Measurements from ENCODE around the gene COA5.
A peak's percentile ranks its signal among the peaks of the same experiment; 100 is the strongest.
"Not testable (repeated sequence)": the region's sequence is repeated elsewhere in the genome, so short reads cannot be mapped to it uniquely, and the experiment has no call there.

COA5 gene

DNA sequence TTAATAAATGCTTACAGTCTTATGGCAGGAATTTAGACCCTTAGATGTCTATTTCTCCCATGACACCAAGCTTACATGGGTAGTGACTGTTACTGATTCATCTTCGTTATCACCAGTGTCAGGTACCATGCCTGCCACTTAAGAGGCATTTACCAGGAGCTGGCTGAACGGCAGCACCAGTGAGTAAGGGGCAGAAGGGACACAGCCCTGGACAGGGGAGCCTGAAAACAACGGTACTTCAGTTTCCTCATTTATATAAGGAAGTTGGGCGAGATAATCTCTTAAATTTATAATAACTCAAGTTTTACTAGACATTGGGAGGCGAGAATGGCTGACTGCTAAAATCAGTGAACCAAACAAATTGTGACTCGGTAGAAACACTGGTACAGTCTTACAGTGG lies 1.2 kb downstream of the COA5 start:
- DNase-seq (ENCODE audit: low spot score): no peak

DNA sequence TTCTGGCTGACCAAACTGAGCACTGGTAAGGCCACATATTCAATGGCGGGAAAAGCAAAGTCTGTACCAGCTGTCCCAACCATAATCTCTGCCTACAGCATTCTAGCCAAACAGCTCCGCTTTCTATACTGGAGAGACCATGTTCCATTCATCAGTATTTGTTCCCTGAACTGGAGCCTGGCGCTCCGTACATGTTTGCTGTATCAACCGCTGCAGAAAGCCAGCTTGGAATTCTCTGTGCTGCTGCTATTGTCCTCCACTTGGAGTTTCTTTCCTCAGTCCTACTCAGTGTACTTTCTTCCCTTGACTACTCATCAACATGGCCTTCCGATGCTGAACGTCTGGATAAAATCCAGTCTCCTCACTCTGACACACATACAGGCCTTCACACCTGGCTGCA lies 1.9 kb downstream of the COA5 start:
- FAIRE-seq: no peak
- DNase-seq (ENCODE audit: low spot score): no peak

More for the DNA sequence above, 1.2 kb downstream of the COA5 start:
- no peak for FAIRE-seq

DNA sequence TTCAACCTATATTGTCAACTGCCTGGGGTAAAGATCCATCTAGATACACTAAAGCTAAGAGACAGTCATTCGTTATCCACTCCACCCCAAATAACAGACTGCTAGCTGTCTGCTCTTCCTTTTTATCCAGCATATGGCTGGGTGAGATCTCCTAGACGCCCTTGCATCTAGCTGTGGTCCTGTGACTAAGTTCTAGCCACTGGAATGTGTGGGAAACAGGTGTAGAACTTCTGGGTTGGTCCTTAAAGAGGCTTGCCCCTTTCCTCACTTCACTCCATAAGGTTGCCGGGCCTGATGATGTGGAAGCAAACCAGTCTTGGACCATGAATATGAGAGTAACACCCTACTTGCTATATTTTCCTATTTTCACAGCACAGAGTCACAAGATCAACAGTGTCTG lies 3.2 kb downstream of the COA5 start:
- FAIRE-seq: no peak

DNA sequence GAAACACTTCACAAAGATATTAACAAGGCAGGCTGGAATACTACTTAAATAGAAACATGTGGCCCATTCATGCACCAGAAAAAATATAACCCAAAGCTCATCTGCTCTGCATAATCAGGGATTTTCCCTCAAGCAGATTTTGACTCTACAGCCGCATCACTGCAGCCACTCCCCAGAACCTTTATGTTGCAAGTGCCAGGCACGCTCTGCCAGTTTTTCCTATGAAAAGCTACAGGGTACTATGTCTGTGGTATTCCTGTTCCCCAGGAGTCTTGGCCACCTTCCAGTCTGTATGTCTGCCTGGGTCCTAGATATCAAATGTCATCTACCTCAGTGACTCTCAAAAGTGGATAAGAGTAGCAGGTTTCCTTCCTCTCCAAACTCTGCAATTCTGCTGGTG lies 3.8 kb downstream of the COA5 start:
- FAIRE-seq: no peak
- no peak for DNase-seq (ENCODE audit: low spot score)

More for the DNA sequence above, 3.2 kb downstream of the COA5 start:
- DNase-seq (ENCODE audit: low spot score): no peak

DNA sequence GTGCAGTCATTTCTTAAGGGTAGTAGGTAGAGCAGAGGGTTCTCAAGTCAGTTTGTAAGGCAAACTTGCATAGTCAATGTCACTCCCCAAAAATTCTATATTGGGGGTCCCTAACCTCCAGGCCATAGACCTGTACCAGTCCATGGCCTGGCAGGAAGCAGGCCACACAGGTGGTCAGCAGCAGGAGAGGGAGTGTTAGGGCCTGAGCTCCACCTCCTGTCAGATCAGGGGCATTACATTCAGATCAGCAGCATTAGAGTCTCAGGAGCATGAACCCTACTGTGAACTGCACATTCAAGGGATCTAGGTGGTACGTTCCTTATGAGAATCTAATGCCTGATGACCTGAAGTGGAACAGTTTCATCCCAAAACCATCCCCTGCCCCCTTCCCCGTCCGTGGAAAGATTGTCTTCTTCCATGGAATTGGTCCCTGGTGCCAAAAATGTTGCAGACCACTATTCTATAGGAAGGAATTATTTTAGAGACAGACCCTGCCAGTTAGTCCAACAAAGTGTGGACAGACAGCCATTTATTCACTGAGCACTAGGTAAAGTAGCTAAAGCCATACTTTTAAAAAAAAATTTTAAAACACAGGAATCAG lies 6.7 kb downstream of the COA5 start:
- DNase-seq (ENCODE audit: low spot score): peak; percentile 50
- FAIRE-seq: peak; percentile 5

DNA sequence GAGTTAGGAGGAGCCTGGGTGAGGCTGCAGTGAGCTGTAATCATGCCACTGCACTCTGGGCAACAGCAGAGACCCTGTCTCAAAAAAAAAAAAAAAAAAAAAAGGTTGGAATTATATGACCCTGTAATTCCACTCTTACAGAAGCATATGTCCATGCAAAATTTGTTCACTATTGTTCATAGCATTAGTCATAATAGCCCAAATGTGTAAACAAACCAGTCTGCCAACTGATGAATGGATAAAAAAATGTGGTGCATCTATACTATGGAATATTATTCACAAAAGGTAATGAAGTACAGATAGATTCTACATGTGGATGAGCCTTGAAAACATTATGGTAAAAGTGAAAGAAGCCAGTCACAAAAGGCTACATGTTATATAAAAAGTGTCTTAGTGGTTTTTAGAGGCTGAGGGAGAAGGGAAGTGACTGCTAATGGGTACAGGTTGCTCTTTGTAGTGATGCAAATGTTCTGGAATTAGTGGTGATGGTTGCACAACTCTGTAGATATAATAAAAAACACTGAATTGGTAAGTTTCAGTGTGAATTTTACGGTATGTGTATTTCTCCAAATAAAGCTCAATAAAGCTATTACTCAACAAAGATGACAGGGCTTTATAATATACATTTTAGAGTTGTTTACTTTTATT lies 9.4 kb downstream of the COA5 start:
- FAIRE-seq: no peak

DNA sequence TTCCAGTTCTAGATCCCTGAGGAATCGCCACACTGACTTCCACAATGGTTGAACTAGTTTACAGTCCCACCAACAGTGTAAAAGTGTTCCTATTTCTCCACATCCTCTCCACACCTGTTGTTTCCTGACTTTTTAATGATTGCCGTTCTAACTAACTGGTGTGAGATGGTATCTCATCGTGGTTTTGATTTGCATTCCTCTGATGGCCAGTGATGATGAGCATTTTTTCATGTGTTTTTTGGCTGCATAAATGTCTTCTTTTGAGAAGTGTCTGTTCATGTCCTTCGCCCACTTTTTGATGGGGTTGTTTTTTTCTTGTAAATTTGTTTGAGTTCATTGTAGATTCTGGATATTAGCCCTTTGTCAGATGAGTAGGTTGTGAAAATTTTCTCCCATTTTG lies 13.6 kb downstream of the COA5 start:
- not testable (repeated sequence) for FAIRE-seq; DNase-seq (ENCODE audit: low spot score)

More for the DNA sequence above, 9.4 kb downstream of the COA5 start:
- DNase-seq (ENCODE audit: low spot score): no peak

DNA sequence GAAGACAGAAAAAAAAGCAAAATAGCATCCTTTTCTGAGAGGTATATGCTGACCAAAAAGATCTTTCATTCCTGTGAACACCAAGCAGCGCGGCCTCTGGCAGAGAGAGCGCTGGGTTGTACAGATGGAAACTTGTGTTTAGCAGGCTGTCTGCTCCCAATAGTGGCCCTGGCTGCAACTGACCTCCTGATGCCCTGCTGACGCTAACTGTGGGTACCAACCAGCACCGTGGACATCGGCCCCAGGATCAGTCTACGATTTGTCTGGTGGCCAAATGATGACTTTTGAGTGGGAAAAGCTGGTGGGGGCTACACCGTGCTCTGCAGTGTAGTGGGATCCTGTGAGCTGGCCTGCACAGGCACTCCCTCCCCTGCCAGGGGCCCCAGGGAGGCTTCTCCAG lies 15.7 kb downstream of the COA5 start:
- FAIRE-seq: no peak
- no peak for DNase-seq (ENCODE audit: low spot score)

DNA sequence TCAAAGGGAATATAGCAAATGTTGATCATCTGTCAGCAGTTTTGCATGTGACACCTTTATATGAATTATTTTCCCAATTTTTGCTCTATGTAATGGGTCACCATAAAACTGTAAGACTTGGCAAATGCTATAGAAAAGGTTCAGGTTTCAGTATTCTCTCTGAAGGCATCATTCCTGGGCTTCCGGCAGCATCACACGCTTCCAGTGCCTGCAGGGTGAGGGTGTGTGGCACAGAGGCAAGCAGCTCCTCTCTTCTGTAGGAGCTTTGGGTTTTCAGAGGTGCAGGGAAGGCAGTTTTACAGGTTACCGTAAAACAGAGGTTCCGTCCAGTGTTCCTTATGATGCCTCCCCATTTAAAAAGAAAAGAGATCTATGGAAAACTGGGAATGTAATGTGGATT lies 18.8 kb downstream of the COA5 start:
- no peak for FAIRE-seq

DNA sequence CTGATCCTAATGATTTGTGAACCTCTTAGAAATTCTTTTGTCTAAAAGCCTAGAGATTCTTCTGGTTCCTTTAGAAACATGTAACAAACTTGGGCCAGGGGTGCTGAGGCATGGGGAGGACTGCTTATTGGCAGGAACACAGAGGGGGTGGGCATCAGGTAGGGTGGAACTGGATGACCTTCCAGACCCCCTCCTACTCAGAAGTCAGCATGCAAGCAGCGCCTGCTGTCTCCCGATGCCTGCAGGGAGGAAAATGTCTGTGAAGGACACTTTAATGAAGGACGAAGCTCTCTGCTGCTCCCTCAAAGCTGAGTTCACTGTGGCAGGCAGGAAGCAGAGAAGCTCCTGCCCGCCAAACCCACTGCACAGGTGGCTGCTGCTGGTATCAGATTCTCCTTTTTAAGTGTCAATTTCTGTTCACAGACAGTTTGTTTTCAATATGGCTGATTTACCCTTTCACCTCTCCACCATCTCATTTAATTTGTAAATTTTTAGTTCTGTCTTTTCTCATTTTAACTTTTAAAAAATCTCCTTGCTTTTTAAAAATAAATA lies 19.4 kb downstream of the COA5 start:
- DNase-seq (ENCODE audit: low spot score): no peak
- FAIRE-seq: no peak

More for the DNA sequence above, 18.8 kb downstream of the COA5 start:
- DNase-seq (ENCODE audit: low spot score): no peak

DNA sequence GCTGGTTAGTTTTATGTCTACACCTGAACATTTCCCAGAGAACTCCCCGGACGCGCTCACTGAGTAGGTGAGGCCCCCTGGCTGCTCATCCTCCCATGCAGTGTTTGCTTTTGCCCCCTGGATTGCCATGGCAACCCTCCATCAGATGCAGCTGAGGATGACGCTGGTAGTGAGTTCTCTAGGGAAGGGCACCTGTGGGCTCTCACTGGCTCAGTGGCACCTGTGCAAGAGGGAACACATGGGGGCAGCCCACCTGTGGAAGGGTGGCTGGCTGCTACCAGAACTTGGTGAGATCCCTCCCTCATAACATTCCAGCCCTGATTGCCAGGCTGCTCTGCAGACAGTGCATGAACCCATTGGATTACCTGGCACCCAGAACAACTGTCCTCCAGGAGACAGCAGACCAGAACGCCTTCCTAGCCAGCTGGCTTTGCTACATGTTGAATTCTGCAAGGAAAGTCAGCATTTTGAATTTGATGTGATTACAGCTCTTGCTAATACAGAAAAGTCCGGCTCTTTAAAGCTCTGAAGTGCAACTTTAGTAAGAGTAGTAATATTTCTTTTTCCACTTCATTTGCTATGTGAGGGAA lies 21.7 kb downstream of the COA5 start:
- DNase-seq (ENCODE audit: low spot score): no peak
- no peak for FAIRE-seq

DNA sequence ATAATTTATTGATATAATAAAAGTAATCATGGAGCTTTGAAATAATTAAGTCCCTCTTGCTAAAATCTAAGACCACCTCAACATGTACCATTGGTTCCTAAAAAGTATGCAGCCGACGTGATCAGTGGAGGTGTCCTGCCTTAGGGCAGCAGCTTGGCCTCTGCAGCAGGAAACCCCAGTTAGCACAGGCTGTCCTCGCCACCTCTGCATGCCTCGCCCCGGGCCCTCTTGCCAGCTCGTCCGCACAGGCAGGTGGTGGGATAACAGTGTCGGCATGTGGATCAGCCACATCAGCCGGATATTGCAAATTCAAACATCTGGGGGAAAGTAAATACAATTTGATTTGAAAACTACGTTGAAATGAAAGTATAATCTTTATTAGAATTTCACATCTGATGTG lies 22.9 kb downstream of the COA5 start:
- DNase-seq (ENCODE audit: low spot score) (no peak), FAIRE-seq (peak; percentile 23)

DNA sequence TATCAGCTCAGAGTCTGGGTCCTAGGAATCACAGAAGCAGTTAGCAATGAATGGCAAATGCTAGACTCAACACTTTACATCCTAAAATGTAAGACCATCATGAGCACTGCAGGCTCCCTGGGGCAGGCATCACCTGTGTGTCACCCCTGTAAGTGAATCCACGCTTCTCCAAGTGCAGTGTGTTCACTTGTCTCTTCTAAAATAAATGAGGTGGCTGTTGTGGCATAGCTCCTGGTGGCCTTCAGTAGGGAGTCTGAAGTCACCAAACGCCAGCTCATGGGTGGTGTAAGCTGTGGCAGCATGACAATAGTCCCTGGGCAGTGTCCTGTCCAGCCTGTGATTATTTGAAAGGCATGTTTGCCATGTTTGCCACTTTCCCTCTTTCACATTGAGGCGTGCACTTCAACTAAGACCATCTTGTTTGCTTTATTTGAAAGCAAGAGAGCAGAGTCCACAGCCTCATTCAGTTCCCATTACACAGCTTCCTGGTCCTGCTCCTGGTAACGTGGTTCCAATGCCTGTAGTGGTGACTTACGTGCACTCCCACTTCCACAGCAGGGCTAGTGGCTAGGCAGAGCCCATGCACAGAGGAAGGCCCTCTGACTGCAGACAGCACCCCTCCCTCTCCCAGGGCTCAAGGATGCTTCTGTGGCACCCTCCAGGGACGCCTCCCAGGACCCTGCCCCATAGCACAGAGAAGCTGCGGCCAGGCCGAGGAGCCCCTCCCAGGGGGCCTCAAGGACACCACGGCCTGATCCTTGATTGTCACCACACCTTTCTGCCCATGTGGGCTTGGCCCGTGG lies 24.3 kb downstream of the COA5 start:
- DNase-seq (ENCODE audit: low spot score) (no peak), FAIRE-seq (peak; percentile 23)

DNA sequence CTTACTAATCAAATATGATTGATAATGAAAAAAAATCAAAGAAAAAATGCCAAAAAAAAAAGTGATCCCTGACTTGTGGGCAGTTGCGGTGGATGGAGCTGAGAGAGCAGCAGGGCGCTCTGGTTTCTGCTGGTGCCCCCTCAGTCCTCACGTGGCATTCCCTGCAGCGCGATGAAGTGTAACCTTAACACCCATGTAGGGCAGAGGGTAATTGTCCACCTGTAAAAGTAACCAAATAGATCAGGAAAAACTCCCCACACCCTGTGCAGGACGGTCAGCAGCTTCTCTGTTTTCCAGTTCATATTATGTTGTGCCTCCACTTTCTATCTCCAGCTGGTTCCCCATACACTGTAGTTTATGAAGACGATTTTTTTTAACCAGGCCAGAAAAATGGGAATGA lies 25.0 kb downstream of the COA5 start:
- no peak for FAIRE-seq
- DNase-seq (ENCODE audit: low spot score): no peak

DNA sequence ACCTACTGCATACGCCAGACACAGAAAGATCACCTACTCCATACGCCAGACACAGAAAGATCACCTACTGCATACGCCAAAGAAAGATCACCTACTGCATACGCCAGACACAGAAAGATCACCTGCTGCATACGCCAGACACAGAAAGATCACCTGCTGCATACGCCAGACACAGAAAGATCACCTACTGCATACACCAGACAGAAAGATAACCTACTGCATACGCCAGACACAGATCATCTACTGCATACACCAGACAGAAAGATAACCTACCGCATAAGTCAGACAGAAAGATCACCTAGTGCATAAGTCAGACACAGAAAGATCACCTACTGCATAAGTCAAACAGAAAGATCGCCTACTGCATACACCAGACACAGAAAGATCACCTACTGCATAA lies 25.8 kb downstream of the COA5 start:
- DNase-seq (ENCODE audit: low spot score) (no peak), FAIRE-seq (peak; percentile 13)

DNA sequence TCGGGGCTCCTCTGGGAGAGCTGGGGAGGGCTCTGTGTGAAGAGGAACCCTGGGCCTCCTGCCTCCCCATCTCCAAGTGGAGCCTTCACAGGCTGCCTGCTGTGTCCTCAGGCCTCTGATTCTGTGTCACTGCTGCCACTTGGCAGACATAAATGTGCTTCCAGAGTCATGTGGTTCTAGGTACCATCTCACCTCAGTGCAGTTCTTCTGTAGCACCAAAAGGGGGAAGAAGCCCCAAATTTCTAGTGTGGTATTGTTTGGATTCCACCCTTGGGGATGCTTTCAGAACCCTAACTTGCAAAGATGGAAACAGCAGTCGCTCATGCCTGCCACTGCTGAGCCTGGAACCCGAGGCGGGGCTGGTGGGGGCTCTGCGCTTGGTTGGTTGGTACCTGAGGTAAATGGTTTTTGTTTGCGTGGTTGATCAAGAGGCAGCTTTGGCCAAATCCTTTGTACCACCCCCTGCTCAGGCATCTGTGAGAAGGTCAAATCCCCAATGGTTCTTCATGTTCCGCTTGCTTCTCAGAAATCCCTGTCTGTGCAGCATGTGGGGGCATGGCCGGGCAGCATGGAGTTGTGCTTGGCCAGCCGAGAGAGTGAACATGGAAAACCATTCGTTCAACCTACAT lies 27.5 kb downstream of the COA5 start:
- DNase-seq (ENCODE audit: low spot score): no peak
- no peak for FAIRE-seq

DNA sequence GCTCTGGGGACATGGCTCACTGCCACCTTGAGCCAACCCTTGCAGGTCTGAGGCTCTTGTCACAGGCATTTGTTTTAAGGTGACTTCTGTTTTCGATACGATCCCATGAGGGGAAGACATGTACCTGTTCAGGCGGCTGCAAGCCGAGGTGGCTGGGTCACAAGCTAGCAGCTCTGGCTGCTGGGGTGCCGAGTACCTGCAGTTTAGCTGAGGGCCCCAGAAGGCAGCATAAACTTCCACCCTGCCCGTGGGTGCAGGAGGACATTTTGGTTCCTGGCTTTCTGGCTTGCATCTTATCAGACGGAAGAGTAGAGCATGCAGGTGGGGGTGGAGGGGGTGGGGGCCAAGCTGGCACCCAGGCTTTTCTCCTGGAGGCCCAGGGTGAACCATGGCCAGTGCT lies 28.4 kb downstream of the COA5 start:
- FAIRE-seq (no peak), DNase-seq (ENCODE audit: low spot score) (no peak)

DNA sequence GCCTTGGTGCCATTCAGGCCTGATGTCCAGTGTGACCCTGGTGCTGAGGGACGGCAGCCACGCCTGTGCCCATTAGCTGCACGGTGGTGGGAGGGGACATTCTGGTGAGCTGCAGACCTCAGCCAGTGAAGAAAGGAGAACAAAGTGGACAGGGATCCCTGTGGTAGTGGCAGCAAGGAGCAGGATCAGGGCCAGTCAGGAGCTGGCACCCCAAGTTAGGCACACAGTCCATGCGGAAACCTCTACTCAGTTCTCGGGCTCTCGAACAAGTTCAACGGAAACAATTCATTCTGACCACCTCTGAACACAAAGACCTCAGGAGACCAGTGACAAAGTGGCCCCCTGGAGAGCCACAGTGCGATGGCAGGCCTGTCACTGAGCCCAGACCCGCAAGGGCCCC lies 30.1 kb downstream of the COA5 start:
- DNase-seq (ENCODE audit: low spot score): no peak
- FAIRE-seq: no peak

DNA sequence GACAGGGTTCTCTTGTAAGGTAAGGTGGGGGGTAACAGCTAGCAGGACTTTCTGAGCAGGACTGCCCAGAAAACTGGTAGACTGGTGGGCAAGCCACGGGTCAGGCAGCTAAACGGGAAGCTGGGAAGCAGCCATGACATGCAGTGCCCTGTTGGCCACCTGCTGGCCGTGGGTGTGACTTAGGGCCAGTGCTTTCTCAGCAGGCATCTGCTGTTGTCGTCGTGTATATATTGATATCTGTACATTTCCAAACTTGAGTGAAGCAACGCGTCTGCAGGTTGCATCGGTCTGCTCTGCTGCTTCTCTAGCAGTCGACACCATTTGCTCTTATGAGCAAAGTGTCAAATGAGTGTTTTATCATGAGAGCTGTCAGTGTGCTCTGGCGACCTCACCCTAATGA lies 31.0 kb downstream of the COA5 start:
- DNase-seq (ENCODE audit: low spot score): no peak
- no peak for FAIRE-seq

DNA sequence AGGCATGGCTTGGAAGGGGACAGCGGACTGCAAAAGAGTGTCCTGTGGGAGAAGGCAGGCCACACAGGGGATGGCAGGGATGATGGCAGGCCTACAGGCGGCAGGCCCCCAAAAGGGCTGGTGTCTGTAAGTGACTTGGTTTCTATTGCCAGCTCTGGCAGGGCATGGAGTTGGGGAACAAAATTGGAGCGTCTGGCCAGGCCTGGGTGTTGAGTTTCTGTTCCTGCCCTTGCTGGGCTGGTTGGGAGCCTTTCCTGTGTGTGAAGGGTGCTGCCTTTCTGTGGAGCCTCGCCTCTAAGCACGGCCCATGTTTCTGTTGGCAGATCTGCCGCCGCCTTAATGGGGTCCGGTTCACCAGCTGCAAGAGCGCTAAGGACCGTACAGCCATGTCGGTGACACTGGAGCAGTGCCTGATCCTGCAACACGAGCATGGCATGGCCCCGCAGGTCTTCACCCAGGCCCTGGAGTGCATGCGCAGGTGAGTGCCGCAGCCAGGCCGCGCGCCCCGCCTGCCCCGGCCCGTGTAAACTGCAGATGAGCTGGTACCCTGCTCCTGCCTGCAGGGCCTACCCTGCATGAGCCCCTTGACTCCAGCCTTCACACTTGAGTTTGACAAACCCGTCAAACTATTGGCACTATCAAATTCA lies 31.5 kb downstream of the COA5 start:
- FAIRE-seq: no peak

DNA sequence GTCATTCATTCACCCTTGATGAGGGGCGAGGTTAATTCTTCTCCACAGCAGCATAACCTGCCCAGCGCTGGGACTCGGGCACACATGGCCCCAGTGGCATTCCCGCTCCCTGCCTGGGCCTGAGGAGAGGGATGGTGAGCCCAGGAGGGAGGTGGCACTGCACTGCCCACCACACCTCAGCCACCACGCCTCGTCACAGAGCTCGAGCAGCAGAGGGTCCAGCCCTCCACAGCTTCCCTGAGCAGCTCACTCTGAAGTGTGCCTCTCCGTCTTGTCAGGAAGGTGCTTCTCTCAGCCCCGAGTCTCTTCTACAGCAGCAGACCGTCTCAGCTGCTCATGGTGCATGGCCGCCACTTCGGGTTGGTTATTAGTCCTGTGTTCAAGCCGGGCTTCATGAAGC lies 34.9 kb downstream of the COA5 start:
- DNase-seq (ENCODE audit: low spot score) (no peak), FAIRE-seq (peak; percentile 13)

More for the DNA sequence above, 31.5 kb downstream of the COA5 start:
- DNase-seq (ENCODE audit: low spot score): no peak
